ENCODE results near the gene B4GALT5. TPM values are rescaled to one million over a fixed set of nuclear protein-coding genes. Genes with fewer than 3 reads are reported as not detected.

The B4GALT5 gene
- total RNA-seq, 1 experiment from 2014 or later = 77.0 TPM

- H2BK120ac ChIP-seq (ENCODE audit: low read depth, low read length, poor library complexity, severe bottlenecking) = no peak overlapping the region
- no peak overlapping the region for H2BK5ac ChIP-seq (ENCODE audit: insufficient read length, low read length)
- H3K23ac ChIP-seq (ENCODE audit: insufficient read length, low read depth, low read length) = no peak overlapping the region
- no peaks in the 10 kb centered on the region for H3K23me2 ChIP-seq (ENCODE audit: insufficient read length, low read depth, low read length, poor library complexity, severe bottlenecking)
- H4K20me1 ChIP-seq (ENCODE audit: control insufficient read depth, insufficient read depth, insufficient read length) = no peaks in the 10 kb centered on the region
- no peaks in the 10 kb centered on the region for H3K27me3 ChIP-seq (ENCODE audit: insufficient read depth, low read length)
- no peak overlapping the region for H2AK5ac ChIP-seq (ENCODE audit: insufficient read length, low read length)
- no peak overlapping the region for H3K4ac ChIP-seq (ENCODE audit: low read depth, low read length)
- Mint-ChIP-seq H3K9me3 (peaks cover 0 to 4% of the 10 kb centered on the region in 2 experiments; a peak in 2 of 5 replicates), H3K4me3 (no peak overlapping the region), H3K27ac (no peak overlapping the region; a peak in 2 of 7 replicates), H3K27me3 (ENCODE audit: low read depth) (peaks cover 2% of the 10 kb centered on the region; the same call in 1 of the 2 replicates), H3K4me1 (peaks cover 32 to 42% of the 10 kb centered on the region in 2 experiments), H3K36me3 (ENCODE audit: insufficient read depth in 1 of 3, low read depth in 3 of 3) (no peaks in the 10 kb centered on the region)
- no peak overlapping the region for H2BK20ac ChIP-seq (ENCODE audit: low read depth, low read length, poor library complexity, severe bottlenecking)
- H3K14ac ChIP-seq (ENCODE audit: insufficient read depth, low read length) = no peak overlapping the region
- H2AFZ ChIP-seq (ENCODE audit: low read length) = no peak overlapping the region
- H3K9me3 ChIP-seq (ENCODE audit: control insufficient read depth, low read depth, low read length) = no peaks in the 10 kb centered on the region
- H3K9ac ChIP-seq (ENCODE audit: extremely low read depth, insufficient read length, low read length) = no peak overlapping the region
- no peak for DNase-seq
- WGBS (ENCODE audit: extremely low coverage, insufficient read length, low lambda C conversion rate) = no CpG with 5 or more reads among the region's 7 CpGs
- H2BK12ac ChIP-seq (ENCODE audit: insufficient read length, low read depth, low read length) = no peak overlapping the region
- H3K27ac ChIP-seq (ENCODE audit: insufficient read length, low read depth, low read length) = no peak overlapping the region
- H3T11ph ChIP-seq (ENCODE audit: low read length) = no peak overlapping the region
- H3K56ac ChIP-seq (ENCODE audit: insufficient read length, low read depth, low read length) = no peak overlapping the region
- no peak overlapping the region for H4K91ac ChIP-seq (ENCODE audit: insufficient read length, low read depth, low read length)
- no peak overlapping the region for H4K8ac ChIP-seq (replicated peaks; ENCODE audit: insufficient read length, low read depth, low read length)
- no peak overlapping the region for H3K18ac ChIP-seq (ENCODE audit: insufficient read length, low read depth, low read length)
- peaks cover 9% of the 10 kb centered on the region; the same call in 1 of the 2 replicates for H3K4me1 ChIP-seq (ENCODE audit: insufficient read depth, low read length)
- no peak overlapping the region for H3K4me2 ChIP-seq (ENCODE audit: insufficient read depth, insufficient read length, low read length)
- H2BK15ac ChIP-seq (ENCODE audit: low read depth, low read length) = no peak overlapping the region
- no peaks in the 10 kb centered on the region for H3K79me1 ChIP-seq (ENCODE audit: insufficient read depth, low read depth, low read length, poor library complexity, severe bottlenecking)
- H3K79me2 ChIP-seq (ENCODE audit: insufficient read depth, low read length) = no peaks in the 10 kb centered on the region
- no peak overlapping the region for H4K5ac ChIP-seq (ENCODE audit: insufficient read length, low read depth, low read length)
- no peak for TF ChIP-seq CTCF (conservative IDR thresholded peaks at IDR 0.05)
These were observed 45.7 kb upstream of the B4GALT5 start for GRCh38 chr20:49759266-49759950.
